WI38 (cell line): Measurements from ENCODE around the gene M1AP.

Experiments used
- H3K4me3 ChIP-seq: 2 replicates; pipeline ENCODE4 v1.5.1; 2011; ENCODE audit warnings: low read depth, mild to moderate bottlenecking, control low read depth, low read length
- CTCF ChIP-seq: IDR thresholded peaks from 2 replicates; pipeline ENCODE4 v1.5.1; 2012; ENCODE audit warnings: low read depth, mild to moderate bottlenecking, control low read depth, low read length

Gene M1AP

GRCh38 chr2:74648009-74648443, at the start of gene M1AP:
Gene M1AP, minus strand, starts transcription at chr2:74648330. Its CDS starts 8,055 bp downstream, at chr2:74640275.
- H3K4me3 ChIP-seq: no peak within 1 kb of the TSS

DNA sequence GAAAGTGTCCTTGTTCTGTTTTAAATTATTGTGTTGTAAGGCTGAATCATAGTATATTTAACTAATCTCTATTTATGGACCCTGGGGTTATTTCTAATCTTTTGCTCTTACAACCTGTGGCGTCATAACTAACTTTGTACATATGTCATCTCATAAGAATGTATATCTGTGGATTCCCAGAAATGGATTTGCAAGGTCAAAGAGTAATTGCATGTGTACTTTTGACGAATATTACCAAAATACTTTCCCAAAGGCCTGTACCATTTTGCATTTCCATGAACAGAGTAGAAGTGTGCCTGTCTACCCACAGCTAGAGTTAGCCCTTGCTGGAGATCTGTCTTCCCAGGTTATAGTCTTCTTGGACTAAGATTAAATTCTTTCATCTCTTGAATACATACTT, 48.7 kb upstream of the M1AP start:
- H3K4me3 ChIP-seq: no peak overlapping the region
- no peak for TF ChIP-seq CTCF

More at GRCh38 chr2:74648009-74648443, at the start of gene M1AP:
- TF ChIP-seq CTCF: no peak

GRCh38 chr2:74695663-74696062, 47.5 kb upstream of the M1AP start:
- no peak overlapping the region for H3K4me3 ChIP-seq
- TF ChIP-seq CTCF: no peak

- TF ChIP-seq CTCF: no peak
- no peak overlapping the region for H3K4me3 ChIP-seq
Measured at GRCh38 chr2:74694281-74694680, 46.2 kb upstream of the M1AP start.

DNA sequence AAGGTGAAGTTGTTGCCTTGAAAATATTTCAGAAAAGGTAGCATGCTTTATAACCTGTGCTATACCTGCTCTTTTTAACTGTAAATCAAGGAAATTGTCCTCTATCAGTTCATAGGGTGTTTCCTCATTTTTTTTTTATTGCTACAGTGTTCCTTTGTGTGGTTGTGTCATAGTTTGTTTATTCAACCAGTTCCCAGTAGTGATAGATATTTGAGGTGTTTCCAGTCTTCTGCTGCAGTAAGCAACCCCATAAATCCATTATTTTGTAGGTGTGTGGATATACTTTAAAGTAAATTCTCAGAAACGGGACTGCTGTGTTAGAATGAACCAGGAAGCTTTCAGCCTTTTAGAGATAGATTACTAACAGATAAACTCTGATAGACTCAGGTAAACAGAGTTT, 45.5 kb upstream of the M1AP start:
- no peak overlapping the region for H3K4me3 ChIP-seq
- TF ChIP-seq CTCF: no peak

DNA sequence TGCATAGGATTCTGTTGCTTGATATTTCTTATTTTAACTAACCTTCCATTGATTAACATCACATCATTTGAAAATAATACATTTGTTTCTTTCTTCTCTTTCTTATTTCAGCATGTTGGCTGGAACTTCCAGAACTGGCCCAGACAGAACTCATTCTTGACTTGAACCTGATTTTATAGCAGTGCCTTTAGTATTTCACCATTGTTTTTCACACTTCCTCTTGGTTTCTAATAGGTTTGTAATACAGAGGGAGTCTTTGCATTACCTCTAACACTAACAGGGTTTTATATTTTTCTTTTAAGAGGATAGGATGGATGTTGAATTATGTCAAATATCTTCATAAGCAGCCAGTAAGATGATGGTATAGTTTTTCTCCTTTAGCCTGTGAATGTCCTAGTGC, 45.1 kb upstream of the M1AP start:
- no peak for TF ChIP-seq CTCF
- no peak overlapping the region for H3K4me3 ChIP-seq

- TF ChIP-seq CTCF: no peak
- H3K4me3 ChIP-seq: no peak overlapping the region
Measured at GRCh38 chr2:74691929-74692328, 43.8 kb upstream of the M1AP start.
